ENCODE measurements around the gene PDE5A.
"Not testable (repeated sequence)": the region's sequence is repeated elsewhere in the genome, so short reads cannot be mapped to it uniquely, and the experiment has no call there.

Gene PDE5A

DNA sequence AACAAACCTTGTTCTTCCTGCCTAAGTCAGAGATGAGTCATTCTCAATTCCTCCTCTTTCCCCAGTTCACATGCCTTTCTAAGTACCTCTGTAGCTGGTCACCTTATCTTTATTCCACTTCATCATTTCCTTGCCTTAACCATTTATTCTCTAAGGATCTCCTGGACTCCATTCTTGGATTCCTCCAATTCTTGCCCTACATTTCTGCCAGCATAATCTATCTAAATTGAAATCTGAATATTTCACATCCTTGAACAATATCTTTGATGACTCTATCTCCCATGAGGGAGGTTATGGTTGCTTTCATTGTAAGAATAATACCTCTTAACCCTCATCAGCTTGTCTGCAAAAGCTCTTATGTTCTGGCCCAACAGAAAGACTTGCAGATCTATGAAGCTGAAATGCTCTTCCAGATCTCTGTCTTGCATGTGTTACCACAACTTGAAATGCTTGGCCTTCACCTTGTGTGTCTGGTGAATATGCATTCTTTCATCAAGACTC, 28.6 kb upstream of the PDE5A start:
- no peak overlapping the region for H3K4me3 Mint-ChIP-seq
- H3K27ac Mint-ChIP-seq, result no peak overlapping the region
- H3K27me3 Mint-ChIP-seq, result no peaks in the 10 kb centered on the region
- DNase-seq (ENCODE audit: low spot score in 2 of 2) (no peak), ATAC-seq (ENCODE audit: low read depth) (no peak)
- no peaks in the 10 kb centered on the region for H3K36me3 Mint-ChIP-seq
- no peaks in the 10 kb centered on the region for H3K9me3 Mint-ChIP-seq
- H3K4me1 Mint-ChIP-seq, result no peaks in the 10 kb centered on the region

GRCh38 chr4:119656342-119656741, 27.7 kb upstream of the PDE5A start:
- no peaks in the 10 kb centered on the region for H3K27me3 Mint-ChIP-seq
- no peaks in the 10 kb centered on the region for H3K9me3 Mint-ChIP-seq
- no peaks in the 10 kb centered on the region for H3K4me1 Mint-ChIP-seq
- DNase-seq (ENCODE audit: low spot score in 2 of 2) (no peak), ATAC-seq (ENCODE audit: low read depth) (no peak)
- no peaks in the 10 kb centered on the region for H3K36me3 Mint-ChIP-seq
- H3K27ac Mint-ChIP-seq, result no peak overlapping the region
- H3K4me3 Mint-ChIP-seq, result no peak overlapping the region

GRCh38 chr4:119655111-119655837, 26.7 kb upstream of the PDE5A start:
- H3K27me3 Mint-ChIP-seq, result no peaks in the 10 kb centered on the region
- ATAC-seq (ENCODE audit: low read depth) (no peak), DNase-seq (ENCODE audit: low spot score in 2 of 2) (no peak)
- no peaks in the 10 kb centered on the region for H3K4me1 Mint-ChIP-seq
- no peak overlapping the region for H3K4me3 Mint-ChIP-seq
- no peaks in the 10 kb centered on the region for H3K36me3 Mint-ChIP-seq
- H3K9me3 Mint-ChIP-seq, result no peaks in the 10 kb centered on the region
- no peak overlapping the region for H3K27ac Mint-ChIP-seq

- H3K9me3 Mint-ChIP-seq, result no peaks in the 10 kb centered on the region
- H3K4me1 Mint-ChIP-seq, result no peaks in the 10 kb centered on the region
- H3K4me3 Mint-ChIP-seq, result no peak overlapping the region
- H3K27ac Mint-ChIP-seq, result no peak overlapping the region
- DNase-seq (ENCODE audit: low spot score in 2 of 2), result no peak
- H3K36me3 Mint-ChIP-seq, result no peaks in the 10 kb centered on the region
- no peak for ATAC-seq (ENCODE audit: low read depth)
- H3K27me3 Mint-ChIP-seq, result no peaks in the 10 kb centered on the region
These were observed 25.4 kb upstream of the PDE5A start for GRCh38 chr4:119653990-119654389.

DNA sequence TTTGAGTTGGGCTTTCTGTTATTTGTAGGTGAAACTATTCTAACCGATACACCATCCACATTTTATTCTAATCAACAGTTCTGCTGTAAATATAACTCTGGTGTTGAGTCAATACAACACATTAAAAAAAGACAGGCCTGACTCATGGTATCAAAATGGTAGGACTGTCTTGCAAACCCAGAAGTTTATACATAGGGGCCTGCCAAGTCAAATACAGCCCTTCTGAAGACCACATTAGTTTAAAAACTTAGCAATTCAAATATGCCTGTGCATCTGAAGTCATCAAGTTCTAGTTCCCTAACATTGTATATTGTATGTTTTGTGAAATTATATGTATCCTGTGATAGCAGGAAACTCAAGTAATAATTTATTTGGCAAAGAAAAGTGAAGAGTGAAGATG, 24.4 kb upstream of the PDE5A start:
- Mint-ChIP-seq H3K9me3 (no peaks in the 10 kb centered on the region), H3K36me3 (no peaks in the 10 kb centered on the region), H3K27ac (no peak overlapping the region), H3K4me1 (no peaks in the 10 kb centered on the region), H3K4me3 (no peak overlapping the region), H3K27me3 (no peaks in the 10 kb centered on the region)
- DNase-seq (ENCODE audit: low spot score in 2 of 2) (no peak), ATAC-seq (ENCODE audit: low read depth) (no peak)

GRCh38 chr4:119648398-119648797, 19.8 kb upstream of the PDE5A start:
- Mint-ChIP-seq H3K4me3 (no peak overlapping the region), H3K4me1 (peaks cover 3% of the 10 kb centered on the region), H3K36me3 (no peaks in the 10 kb centered on the region), H3K9me3 (no peaks in the 10 kb centered on the region), H3K27me3 (peaks cover 6% of the 10 kb centered on the region), H3K27ac (no peak overlapping the region)
- DNase-seq (ENCODE audit: low spot score in 2 of 2) (no peak), ATAC-seq (ENCODE audit: low read depth) (no peak)

GRCh38 chr4:119647558-119647957, 19.0 kb upstream of the PDE5A start:
- H3K4me3 Mint-ChIP-seq, result no peak overlapping the region

GRCh38 chr4:119646347-119647071, 17.9 kb upstream of the PDE5A start:
- Mint-ChIP-seq H3K9me3 (no peaks in the 10 kb centered on the region), H3K4me1 (peaks cover 3% of the 10 kb centered on the region), H3K27ac (no peak overlapping the region), H3K36me3 (no peaks in the 10 kb centered on the region), H3K4me3 (no peak overlapping the region), H3K27me3 (peaks cover 6% of the 10 kb centered on the region)
- ATAC-seq (ENCODE audit: low read depth) (no peak), DNase-seq (ENCODE audit: low spot score in 2 of 2) (no peak)

More at GRCh38 chr4:119647558-119647957, 19.0 kb upstream of the PDE5A start:
- Mint-ChIP-seq H3K4me1 (peaks cover 3% of the 10 kb centered on the region), H3K36me3 (no peaks in the 10 kb centered on the region), H3K27me3 (peaks cover 6% of the 10 kb centered on the region), H3K9me3 (no peaks in the 10 kb centered on the region), H3K27ac (no peak overlapping the region)
- ATAC-seq (ENCODE audit: low read depth), result no peak
- DNase-seq (ENCODE audit: low spot score in 2 of 2), result no peak

GRCh38 chr4:119643306-119644042, 14.9 kb upstream of the PDE5A start:
- Mint-ChIP-seq H3K9me3 (no peaks in the 10 kb centered on the region), H3K27me3 (peaks cover 6% of the 10 kb centered on the region), H3K4me1 (peaks cover 3% of the 10 kb centered on the region), H3K4me3 (no peak overlapping the region), H3K36me3 (no peaks in the 10 kb centered on the region), H3K27ac (no peak overlapping the region)
- no peak for ATAC-seq (ENCODE audit: low read depth)
- DNase-seq (ENCODE audit: low spot score in 2 of 2), result no peak

GRCh38 chr4:119641765-119642164, 13.2 kb upstream of the PDE5A start:
- Mint-ChIP-seq H3K9me3 (no peaks in the 10 kb centered on the region), H3K4me3 (no peak overlapping the region), H3K36me3 (no peaks in the 10 kb centered on the region), H3K27me3 (peaks cover 1% of the 10 kb centered on the region), H3K27ac (no peak overlapping the region), H3K4me1 (peaks cover 3% of the 10 kb centered on the region)
- no peak for DNase-seq (ENCODE audit: low spot score in 2 of 2)
- ATAC-seq (ENCODE audit: low read depth), result no peak

DNA sequence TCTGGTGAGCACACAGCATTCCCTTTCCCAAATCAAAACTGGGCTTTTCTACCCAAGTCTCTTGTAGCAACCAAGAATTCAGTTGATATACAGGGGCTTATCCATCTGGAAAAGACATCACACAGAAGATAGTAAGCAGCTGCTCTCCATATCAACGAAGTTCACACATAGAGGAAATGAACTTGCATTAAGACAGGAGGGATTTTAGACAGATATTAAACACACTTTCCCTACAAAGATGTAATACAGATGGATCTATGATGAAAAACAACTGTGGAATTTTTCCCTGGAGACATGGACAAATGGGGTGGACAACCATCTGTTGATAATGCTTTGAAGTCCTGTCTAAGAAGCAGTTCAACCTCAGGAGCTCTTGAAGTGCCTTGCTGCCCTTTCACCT, 9.8 kb upstream of the PDE5A start:
- Mint-ChIP-seq H3K4me3 (no peak overlapping the region), H3K4me1 (no peaks in the 10 kb centered on the region), H3K27ac (no peak overlapping the region), H3K36me3 (no peaks in the 10 kb centered on the region), H3K27me3 (no peaks in the 10 kb centered on the region), H3K9me3 (no peaks in the 10 kb centered on the region)
- DNase-seq (ENCODE audit: low spot score in 2 of 2) (no peak), ATAC-seq (ENCODE audit: low read depth) (no peak)

DNA sequence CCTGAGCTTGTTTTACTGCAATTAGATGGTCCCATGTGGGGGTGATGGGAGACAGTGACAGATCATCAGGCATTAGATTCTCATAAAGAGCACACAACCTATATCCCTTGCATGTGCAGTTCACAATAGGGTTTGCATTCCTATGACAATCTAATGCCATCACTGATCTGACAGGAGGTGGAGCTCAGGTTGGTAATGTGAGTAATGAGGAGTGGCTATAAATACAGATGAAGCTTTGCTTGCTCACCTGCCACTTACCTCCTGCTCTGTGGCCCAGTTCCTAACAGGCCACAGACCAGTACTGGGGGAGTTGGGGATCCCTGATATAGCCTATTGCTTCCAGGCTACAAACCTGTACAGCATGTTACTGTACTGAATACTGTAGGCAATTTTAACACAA, 8.2 kb upstream of the PDE5A start:
- H3K27me3 Mint-ChIP-seq; H3K4me3 Mint-ChIP-seq; H3K27ac Mint-ChIP-seq; H3K36me3 Mint-ChIP-seq; H3K4me1 Mint-ChIP-seq; ATAC-seq (ENCODE audit: low read depth); H3K9me3 Mint-ChIP-seq; DNase-seq (ENCODE audit: low spot score in 2 of 2): not testable (repeated sequence)

DNA sequence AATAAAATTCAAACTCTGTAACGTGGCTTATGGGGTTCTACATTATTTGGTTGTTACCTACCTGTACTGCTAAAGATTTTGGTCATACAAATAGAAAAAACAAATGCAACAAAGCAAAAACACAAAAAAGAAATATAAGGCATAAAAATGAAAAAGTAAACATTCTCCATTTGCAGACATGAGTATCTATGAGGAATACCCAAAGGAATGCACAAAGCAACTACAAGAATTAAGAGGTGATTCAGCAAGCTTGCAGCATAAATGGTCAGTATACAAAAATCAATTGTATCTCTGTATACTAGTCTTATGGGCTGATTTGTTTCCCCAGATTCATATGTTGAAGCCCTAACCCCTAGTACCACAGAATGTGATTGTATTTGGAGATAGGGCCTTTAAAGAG, 3.6 kb upstream of the PDE5A start:
- Mint-ChIP-seq H3K4me3 (no peak overlapping the region), H3K4me1 (peaks cover 14% of the 10 kb centered on the region), H3K9me3 (no peaks in the 10 kb centered on the region), H3K36me3 (no peaks in the 10 kb centered on the region), H3K27me3 (peaks cover 3% of the 10 kb centered on the region), H3K27ac (no peak overlapping the region)
- no peak for ATAC-seq (ENCODE audit: low read depth)
- DNase-seq (ENCODE audit: low spot score in 2 of 2), result no peak

DNA sequence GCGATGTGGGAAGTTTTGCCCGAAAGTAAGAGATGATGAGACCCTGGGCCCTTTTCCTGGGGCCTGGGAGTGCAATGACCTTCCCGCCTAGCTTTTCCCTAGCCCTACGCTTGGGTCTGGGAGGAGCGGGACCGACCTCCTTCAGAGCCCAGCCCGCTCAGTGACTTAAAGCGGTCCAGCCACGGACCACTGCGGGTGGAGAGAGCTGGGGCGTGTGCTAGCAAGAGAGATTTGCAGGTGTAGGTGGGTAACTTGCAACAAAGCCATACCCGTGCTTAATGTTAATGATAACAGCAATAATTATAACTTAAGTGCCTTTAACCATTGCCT, 503 bp upstream of the PDE5A start:
- Mint-ChIP-seq H3K36me3 (no peaks in the 10 kb centered on the region), H3K4me1 (peaks cover 14% of the 10 kb centered on the region), H3K4me3 (peak overlapping the region; percentile 76), H3K9me3 (no peaks in the 10 kb centered on the region), H3K27me3 (peaks cover 3% of the 10 kb centered on the region), H3K27ac (no peak overlapping the region)
- DNase-seq (ENCODE audit: low spot score in 2 of 2) (no peak), ATAC-seq (ENCODE audit: low read depth) (peak; percentile 14)

All from memory B cell (primary cell).